Measurements from ENCODE around the gene KIF3C.

The KIF3C gene

DNA sequence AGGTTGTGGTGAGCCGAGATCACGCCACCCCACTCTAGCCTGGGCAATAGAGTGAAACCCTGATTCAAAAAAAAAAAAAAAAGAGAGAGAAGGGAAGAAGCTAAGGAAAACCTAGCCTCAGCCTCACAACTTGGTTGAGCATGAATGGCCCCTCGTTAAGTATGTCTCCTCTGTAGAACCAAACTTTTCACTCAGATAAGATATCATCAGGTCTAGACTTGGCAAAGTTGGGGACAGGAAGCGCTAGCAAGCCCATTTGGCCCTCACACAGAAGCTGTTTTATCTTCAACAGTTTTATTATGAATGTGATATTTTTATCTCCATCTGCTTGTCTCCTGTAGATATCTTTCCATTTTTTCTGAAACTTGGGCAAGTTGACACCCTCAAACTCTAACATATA lies 100.5 kb downstream of the KIF3C start:
- no peaks in the 10 kb centered on the region; the same call in none of the 2 replicates for H3K4me1 ChIP-seq
- H3K9me3 ChIP-seq: no peaks in the 10 kb centered on the region
- DNase-seq: no peak
- no peak for TF ChIP-seq CTCF (IDR thresholded peaks at IDR 0.05; ENCODE audit: low read depth, low read length)
- no peak overlapping the region for H3K4me3 ChIP-seq (ENCODE audit: low read depth, low read length)
- H3K36me3 ChIP-seq: 0 out of 2 replicates have a peak, but pooled peaks cover 3% of the 10 kb centered on the region
- no peaks in the 10 kb centered on the region for H3K27me3 ChIP-seq

DNA sequence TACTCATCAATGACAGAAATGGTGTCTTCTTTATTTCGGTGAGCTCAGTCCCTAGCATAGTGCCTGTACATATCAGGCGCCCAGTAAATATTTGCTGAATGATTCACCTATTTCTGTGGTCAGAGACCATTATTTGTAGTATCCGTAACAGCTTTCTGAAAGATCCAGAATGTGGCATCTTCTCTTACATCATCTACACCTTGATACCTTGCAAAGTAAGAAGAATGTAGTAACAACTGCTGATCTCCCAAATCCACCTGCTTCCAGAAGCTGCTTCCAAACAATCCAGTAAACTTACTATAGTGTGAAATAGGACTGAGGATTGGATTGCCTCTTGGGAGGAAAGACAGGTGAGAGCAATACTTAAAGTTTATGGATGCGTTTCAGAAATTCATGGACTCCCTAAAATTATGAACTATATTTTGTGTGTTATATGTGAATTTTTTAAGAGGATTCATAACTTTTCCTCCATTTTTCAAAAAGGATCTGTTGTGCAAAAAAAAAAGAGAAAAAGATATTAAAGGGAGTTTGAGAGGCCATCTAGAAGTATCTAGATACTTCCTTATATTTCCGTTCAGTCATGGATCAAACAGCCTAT lies 103.1 kb downstream of the KIF3C start:
- Histone ChIP-seq H3K27me3 (no peaks in the 10 kb centered on the region), H3K4me1 (no peaks in the 10 kb centered on the region; the same call in none of the 2 replicates), H3K4me3 (ENCODE audit: low read depth, low read length) (peak overlapping the region; percentile 53), H3K9me3 (no peaks in the 10 kb centered on the region), H3K36me3 (peaks cover 3% of the 10 kb centered on the region; the same call in 1 of the 2 replicates)
- no peak for TF ChIP-seq CTCF (IDR thresholded peaks at IDR 0.05; ENCODE audit: low read depth, low read length)
- DNase-seq: no peak

DNA sequence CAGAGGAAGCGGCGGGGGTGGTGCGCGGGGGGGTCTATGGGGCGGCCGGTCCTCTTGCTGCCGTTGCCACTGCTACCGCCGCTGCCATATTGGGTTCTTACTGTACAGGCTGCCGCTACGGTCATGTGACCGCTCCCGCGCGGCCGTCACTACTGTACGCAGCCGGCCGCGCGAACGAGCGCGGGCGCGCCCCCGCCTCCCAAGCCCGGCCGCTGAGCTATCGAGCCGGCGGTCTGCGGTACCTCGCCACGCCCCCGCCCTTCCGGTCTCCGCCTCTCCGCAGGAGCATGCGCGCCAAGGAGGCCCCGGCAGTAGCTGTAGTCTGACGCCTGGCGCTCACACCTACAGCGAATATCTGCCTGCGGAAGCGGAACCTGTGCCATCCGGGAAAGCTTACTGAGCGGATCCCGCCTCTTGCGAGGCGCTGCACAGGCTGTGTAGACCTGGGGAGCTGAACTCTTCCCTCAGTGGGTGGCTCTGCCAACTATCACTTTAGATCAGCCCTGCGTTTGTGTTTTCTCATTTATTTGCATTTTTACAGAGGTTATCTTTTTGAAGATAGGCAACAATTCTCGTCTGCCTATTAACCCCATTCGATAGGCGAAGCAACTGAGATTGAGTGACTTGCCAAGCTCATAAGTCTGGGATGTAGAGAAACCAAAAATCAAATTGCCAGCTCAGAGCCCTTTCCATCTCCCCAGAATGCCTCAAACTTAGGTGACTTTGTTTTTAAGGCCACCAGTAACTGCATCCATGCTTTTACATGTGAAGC lies 103.8 kb downstream of the KIF3C start, which contains the start of gene ASXL2:
Gene ASXL2, minus strand, starts transcription at position 127 of the 772 bp plus-strand sequence. CDS start 265 bp downstream, outside the sequence.
- H3K4me3 ChIP-seq (ENCODE audit: low read depth, low read length): peak within 1 kb of the TSS; percentile 96
- H3K27me3 ChIP-seq: no peaks in the 10 kb centered on the region
- no peaks in the 10 kb centered on the region; the same call in none of the 2 replicates for H3K4me1 ChIP-seq
- DNase-seq: peak; percentile 99
- TF ChIP-seq CTCF (IDR thresholded peaks at IDR 0.05; ENCODE audit: low read depth, low read length): peak; percentile 10; the same call in 1 of the 2 replicates
- H3K36me3 ChIP-seq: peaks cover 3% of the 10 kb centered on the region; the same call in 1 of the 2 replicates
- no peaks in the 10 kb centered on the region for H3K9me3 ChIP-seq

GRCh38 chr2:25877431-25878360 lies 104.6 kb downstream of the KIF3C start:
- H3K36me3 ChIP-seq: peaks cover 3% of the 10 kb centered on the region; the same call in 1 of the 2 replicates
- no peak for TF ChIP-seq CTCF (IDR thresholded peaks at IDR 0.05; ENCODE audit: low read depth, low read length)
- H3K27me3 ChIP-seq: no peaks in the 10 kb centered on the region
- no peaks in the 10 kb centered on the region; the same call in none of the 2 replicates for H3K4me1 ChIP-seq
- DNase-seq: peak; percentile 61
- H3K9me3 ChIP-seq: no peaks in the 10 kb centered on the region
- peak overlapping the region; percentile 96 for H3K4me3 ChIP-seq (ENCODE audit: low read depth, low read length)

Measured in BE2C (cell line).